Measurements from ENCODE around the gene GLRX5. TPM values are rescaled to one million over a fixed set of nuclear protein-coding genes. Genes with fewer than 3 reads are reported as not detected.
"Not testable (repeated sequence)": the region's sequence is repeated elsewhere in the genome, so short reads cannot be mapped to it uniquely, and the experiment has no call there.

The GLRX5 gene
- total RNA-seq, 1 experiment from 2014 or later = 72.8 TPM

DNA sequence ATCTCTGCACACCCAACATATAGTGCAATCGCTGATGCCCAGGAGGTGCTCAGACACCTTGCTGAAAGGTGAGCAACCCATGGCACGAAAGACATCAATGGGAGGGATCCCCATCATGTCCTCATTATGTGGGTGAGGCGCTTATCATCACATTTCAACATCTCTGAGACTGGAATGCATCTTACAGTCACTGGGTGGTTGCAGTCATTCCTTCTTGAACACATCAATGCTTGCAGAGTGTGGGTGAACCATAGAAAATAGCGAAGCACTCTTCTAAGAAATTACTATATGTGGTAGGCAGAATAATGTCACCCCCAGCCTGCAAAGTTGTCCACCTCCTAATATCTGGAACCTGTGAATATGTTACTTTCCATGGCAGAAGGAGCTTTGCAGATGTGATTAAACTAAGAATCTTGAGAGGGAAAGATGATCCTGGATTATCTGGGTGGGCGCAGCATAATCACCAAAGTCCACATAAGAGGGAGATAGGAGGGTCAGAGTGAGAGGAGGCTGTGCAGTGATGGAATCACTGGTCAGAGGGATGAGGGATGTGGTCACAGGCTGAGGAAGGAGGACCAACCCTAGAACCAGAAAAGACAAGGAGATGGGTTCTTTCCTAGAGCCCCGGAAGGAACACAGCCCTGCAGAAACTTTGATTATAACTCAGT lies 51.2 kb downstream of the GLRX5 start:
- no peak for ATAC-seq
- no peak for DNase-seq (ENCODE audit: low spot score)
- no peak overlapping the region for H3K27ac Mint-ChIP-seq
- CTCF ChIA-PET = no interaction called here
- no peak overlapping the region for H3K4me3 Mint-ChIP-seq
- no peaks in the 10 kb centered on the region for H3K4me1 Mint-ChIP-seq
- peaks cover 61% of the 10 kb centered on the region for H3K27me3 Mint-ChIP-seq (ENCODE audit: low read depth)
- TF ChIP-seq, protein P1, sequence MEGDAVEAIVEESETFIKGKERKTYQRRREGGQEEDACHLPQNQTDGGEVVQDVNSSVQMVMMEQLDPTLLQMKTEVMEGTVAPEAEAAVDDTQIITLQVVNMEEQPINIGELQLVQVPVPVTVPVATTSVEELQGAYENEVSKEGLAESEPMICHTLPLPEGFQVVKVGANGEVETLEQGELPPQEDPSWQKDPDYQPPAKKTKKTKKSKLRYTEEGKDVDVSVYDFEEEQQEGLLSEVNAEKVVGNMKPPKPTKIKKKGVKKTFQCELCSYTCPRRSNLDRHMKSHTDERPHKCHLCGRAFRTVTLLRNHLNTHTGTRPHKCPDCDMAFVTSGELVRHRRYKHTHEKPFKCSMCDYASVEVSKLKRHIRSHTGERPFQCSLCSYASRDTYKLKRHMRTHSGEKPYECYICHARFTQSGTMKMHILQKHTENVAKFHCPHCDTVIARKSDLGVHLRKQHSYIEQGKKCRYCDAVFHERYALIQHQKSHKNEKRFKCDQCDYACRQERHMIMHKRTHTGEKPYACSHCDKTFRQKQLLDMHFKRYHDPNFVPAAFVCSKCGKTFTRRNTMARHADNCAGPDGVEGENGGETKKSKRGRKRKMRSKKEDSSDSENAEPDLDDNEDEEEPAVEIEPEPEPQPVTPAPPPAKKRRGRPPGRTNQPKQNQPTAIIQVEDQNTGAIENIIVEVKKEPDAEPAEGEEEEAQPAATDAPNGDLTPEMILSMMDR (IDR thresholded peaks at IDR 0.05) = no peak
- peaks cover 25% of the 10 kb centered on the region for H3K36me3 Mint-ChIP-seq
- POLR2A ChIA-PET = no interaction called here
- H3K9me3 Mint-ChIP-seq = peaks cover 34% of the 10 kb centered on the region

- DNase-seq (ENCODE audit: low spot score); POLR2A ChIA-PET; CTCF ChIA-PET; H3K4me1 Mint-ChIP-seq; H3K36me3 Mint-ChIP-seq; H3K4me3 Mint-ChIP-seq; ATAC-seq; H3K27ac Mint-ChIP-seq; H3K9me3 Mint-ChIP-seq: not testable (repeated sequence)
- H3K27me3 Mint-ChIP-seq (ENCODE audit: low read depth) = peaks cover 29% of the 10 kb centered on the region
These were observed 56.3 kb downstream of the GLRX5 start for GRCh38 chr14:95591182-95591581.

Other genes with a start within 250 kb of the GLRX5 start
- 10.4 to 12.2 TPM (median 10.8 TPM) in 3 replicates for gene CLMN, start 215.1 kb upstream of the GLRX5 start, total RNA-seq (2021)
- gene SYNE3, start 18.4 kb upstream of the GLRX5 start, total RNA-seq (2021) = 0.21 to 0.34 TPM (median 0.24 TPM) in 3 replicates
- 5.7 to 7.2 TPM (median 7.0 TPM) in 3 replicates for gene TCL1B, start 151.4 kb downstream of the GLRX5 start, total RNA-seq (2021)
- 1.1 to 2.9 TPM (median 2.8 TPM) in 3 replicates for gene TCL1A, start 179.1 kb downstream of the GLRX5 start, total RNA-seq (2021)

All from WTC11 (cell line).